IMR-90 (cell line): ENCODE data around the gene GPR32. TPM values are rescaled to one million over a fixed set of nuclear protein-coding genes. Genes with fewer than 3 reads are reported as not detected.
"Not testable (repeated sequence)": the region's sequence is repeated elsewhere in the genome, so short reads cannot be mapped to it uniquely, and the experiment has no call there.

Experiments
- ATAC-seq: fragments of 200-7000 bp; cut with Tn5 transposase; 2 replicates; pipeline ENCODE4 v1.9.1; 2020; ENCODE audit warnings: low read depth, mild to moderate bottlenecking, moderate library complexity
- BruUV-seq: library from RNA; stranded (reverse); fragments of 400-500 nt; replicated peaks from 2 replicates; lab custom pipeline; 2021; lab: Mats Ljungman, UMichigan
- CTCF ChIA-PET: fragments of 300-600 bp; formaldehyde crosslinking; extraction: SDS; loops from one replicate; lab custom pipeline; 2021; ENCODE audit warnings: antibody characterized with exemption; lab: Yijun Ruan, JAX
- POLR2A ChIA-PET: fragments of 300-600 bp; sonication (Branson Sonifier 250); formaldehyde crosslinking; loops from one replicate; lab custom pipeline; 2022; ENCODE audit warnings: antibody characterized with exemption; ENCODE audit not compliant: unreplicated experiment; lab: Charles Lee
- DNase-seq: peaks from one replicate; pipeline ENCODE4 v3.0.0; 2013
- H2AFZ ChIP-seq: replicated peaks from 2 replicates; pipeline ENCODE3; 2013; ENCODE audit warnings: low read length, mild to moderate bottlenecking; ENCODE audit not compliant: poor library complexity
- H2AK5ac ChIP-seq: 2 replicates; pipeline ENCODE4 v1.6.1; 2013; ENCODE audit warnings: low read depth, low read length, inconsistent platforms
- H2AK9ac ChIP-seq: replicated peaks from 2 replicates; pipeline ENCODE3; 2013; ENCODE audit warnings: mild to moderate bottlenecking, low read depth, low read length, moderate library complexity; ENCODE audit not compliant: poor library complexity
- H2BK120ac ChIP-seq: 2 replicates; pipeline ENCODE4 v1.6.1; 2013; ENCODE audit warnings: low read depth, low read length, inconsistent platforms
- H2BK15ac ChIP-seq: 3 replicates; pipeline ENCODE4 v1.6.1; 2013; ENCODE audit warnings: low read depth, low read length, inconsistent platforms
- H2BK20ac ChIP-seq: 2 replicates; pipeline ENCODE4 v1.6.1; 2013; ENCODE audit warnings: low read depth, mild to moderate bottlenecking, inconsistent platforms, low read length, moderate library complexity
- H2BK5ac ChIP-seq: 2 replicates; pipeline ENCODE4 v1.6.1; 2013; ENCODE audit warnings: mild to moderate bottlenecking, low read depth, low read length, inconsistent platforms; ENCODE audit not compliant: poor library complexity, severe bottlenecking
- H3K14ac ChIP-seq: replicated peaks from 2 replicates; pipeline ENCODE4 v1.6.1; 2013; ENCODE audit warnings: low read depth, low read length, inconsistent platforms
- H3K18ac ChIP-seq: 2 replicates; pipeline ENCODE4 v1.6.1; 2013; ENCODE audit warnings: low read depth, low read length, control low read depth
- H3K23ac ChIP-seq: 2 replicates; pipeline ENCODE4 v1.6.1; 2013; ENCODE audit warnings: low read depth, low read length, inconsistent platforms
- H3K27ac ChIP-seq: 2 replicates; pipeline ENCODE4 v1.5.1; 2013; ENCODE audit warnings: mild to moderate bottlenecking, control low read depth, low read length; ENCODE audit not compliant: insufficient read depth
- H3K27me3 ChIP-seq: 2 replicates; pipeline ENCODE4 v1.6.1; 2013; ENCODE audit warnings: low read length; ENCODE audit not compliant: control insufficient read depth, insufficient read depth
- H3K36me3 ChIP-seq: 2 replicates; pipeline ENCODE4 v1.6.1; 2013; ENCODE audit warnings: low read length, mixed read lengths; ENCODE audit not compliant: control insufficient read depth, insufficient read depth
- H3K4ac ChIP-seq: 2 replicates; pipeline ENCODE4 v1.6.1; 2013; ENCODE audit warnings: low read depth, low read length, inconsistent platforms
- H3K4me1 ChIP-seq: 2 replicates; pipeline ENCODE4 v1.6.1; 2013; ENCODE audit warnings: low read length, mixed read lengths; ENCODE audit not compliant: control insufficient read depth, insufficient read depth
- H3K4me2 ChIP-seq: 2 replicates; pipeline ENCODE4 v1.6.1; 2013; ENCODE audit warnings: low read depth, mild to moderate bottlenecking, control low read depth, low read length, moderate library complexity
- H3K4me3 ChIP-seq: 2 replicates; pipeline ENCODE4 v1.5.1; 2013; ENCODE audit warnings: low read depth, mild to moderate bottlenecking, control low read depth, low read length, moderate library complexity; ENCODE audit not compliant: insufficient read depth
- H3K56ac ChIP-seq: 2 replicates; pipeline ENCODE4 v1.6.1; 2013; ENCODE audit warnings: low read length, inconsistent platforms; ENCODE audit not compliant: insufficient read depth; ENCODE audit errors: extremely low read depth
- H3K79me1 ChIP-seq, 2 experiments: 2 replicates each; pipeline ENCODE4 v1.6.1; 2013; ENCODE audit warnings: low read length in 2 of 2, inconsistent platforms in 1 of 2, low read depth in 1 of 2
- H3K9ac ChIP-seq: 2 replicates; pipeline ENCODE4 v1.6.1; 2013; ENCODE audit warnings: low read depth, low read length, control low read depth
- H3K9me1 ChIP-seq: 2 replicates; pipeline ENCODE4 v1.6.1; 2013; ENCODE audit warnings: low read length, inconsistent platforms; ENCODE audit not compliant: insufficient read depth
- H3K9me3 ChIP-seq: 2 replicates; pipeline ENCODE4 v1.6.1; 2013; ENCODE audit warnings: low read length; ENCODE audit not compliant: control insufficient read depth, insufficient read depth
- H4K20me1 ChIP-seq: 2 replicates; pipeline ENCODE4 v1.6.1; 2013; ENCODE audit warnings: low read length, inconsistent platforms; ENCODE audit not compliant: insufficient read depth
- H4K5ac ChIP-seq: 2 replicates; pipeline ENCODE4 v1.6.1; 2013; ENCODE audit warnings: mild to moderate bottlenecking, low read depth, low read length, control low read depth
- H4K8ac ChIP-seq, 2 experiments: 2 replicates each; pipeline ENCODE4 v1.6.1; 2013; ENCODE audit warnings: low read depth in 2 of 2, low read length in 2 of 2, control low read depth in 1 of 2, inconsistent platforms in 1 of 2
- H4K91ac ChIP-seq: 2 replicates; pipeline ENCODE4 v1.6.1; 2013; ENCODE audit warnings: low read depth, low read length, inconsistent platforms; ENCODE audit not compliant: insufficient read depth
- WGBS, 2 experiments: methylation state at CpG; one replicate each; pipeline versions ENCODE4 v1.1.5 to v1.1.7; 2013; ENCODE audit warnings: missing lambda C conversion rate in 2 of 2; ENCODE audit not compliant: insufficient read length in 1 of 2; ENCODE audit errors: extremely low coverage in 2 of 2; 5-methylcytosine and 5-hydroxymethylcytosine counted together
- dilution Hi-C: fragments of 300-500 bp; cut with HindIII; formaldehyde crosslinking; loops from one replicate; pipeline ENCODE4 v1.14.3; 2018; ENCODE audit warnings: low sequenced_read_pairs; ENCODE audit not compliant: unreplicated experiment
- in situ Hi-C: fragments of 300-500 bp; cut with MboI; formaldehyde crosslinking; loops from 3 replicates; pipeline ENCODE4 v1.14.3; 2019; ENCODE audit warnings: low sequenced_read_pairs, inconsistent platforms, mixed read lengths
- intact Hi-C: fragments of 100-400 bp; cut with micrococcal nuclease; formaldehyde crosslinking; loops from 2 replicates; pipeline ENCODE4 v1.10.0; 2022
- polyA plus RNA-seq, 3 experiments: library from polyadenylated mRNA; depleted of rRNA; stranded (reverse); fragments of >200 nt; gene quantifications; 2 replicates each; pipeline ENCODE4 v1.2.3, GENCODE V29; 2012; ENCODE audit warnings: low replicate concordance in 1 of 3
- total RNA-seq: library from RNA; depleted of rRNA; stranded (reverse); fragments of >200 nt; gene quantifications from 2 replicates; pipeline ENCODE4 v1.2.3, GENCODE V29; 2012

The GPR32 gene
- total and polyA plus RNA-seq, 2 of the 4 experiments (the other 2 are of a cell fraction): not detected

- dilution Hi-C loops, POLR2A ChIA-PET: not testable (repeated sequence)
Observed at GRCh38 chr19:50811622-50812238, 41.5 kb downstream of the GPR32 start.

More at GRCh38 chr19:50811622-50812238, 41.5 kb downstream of the GPR32 start:
- H3K4me2 ChIP-seq, H2AK5ac ChIP-seq, H2BK20ac ChIP-seq, H3K4ac ChIP-seq, BruUV-seq, H2BK120ac ChIP-seq, H4K8ac ChIP-seq, H3K18ac ChIP-seq, H3K9me3 ChIP-seq, DNase-seq, H3K14ac ChIP-seq, H3K4me3 ChIP-seq, CTCF ChIA-PET, H3K4me1 ChIP-seq, H2AK9ac ChIP-seq, H3K79me1 ChIP-seq, H3K36me3 ChIP-seq, H3K9me1 ChIP-seq, H3K23ac ChIP-seq, intact Hi-C loops, H2BK5ac ChIP-seq, H3K27me3 ChIP-seq, H3K56ac ChIP-seq, H2BK15ac ChIP-seq, H4K91ac ChIP-seq, in situ Hi-C loops, H4K20me1 ChIP-seq, H3K27ac ChIP-seq, H3K9ac ChIP-seq, H2AFZ ChIP-seq, H4K5ac ChIP-seq, ATAC-seq: not testable (repeated sequence)
- 20% methylated on average over 1 of the region's 3 CpGs; no CpG with 5 or more reads in 1 of the 2 experiments for WGBS, 2 experiments
